ENCODE data around the gene ABHD17A. TPM values are rescaled to one million over a fixed set of nuclear protein-coding genes. Genes with fewer than 3 reads are reported as not detected.
A peak's percentile ranks its signal among the peaks of the same experiment; 100 is the strongest.

ABHD17A gene
- total and polyA plus RNA-seq, 2 of the 8 experiments (the other 6 are each of a cell fraction or from before 2014, with no cell fraction given) = 41.2 to 87.4 TPM

- H3K79me1 ChIP-seq (ENCODE audit: low read depth, low read length) = peaks cover 22% of the 10 kb centered on the region
- no peak overlapping the region for H2BK5ac ChIP-seq (ENCODE audit: low read depth, low read length)
- FAIRE-seq (no peak), DNase-seq (ENCODE audit: low read depth in 1 of 2, low spot score in 2 of 2) (peak in 1 of 2 experiments; percentile 61)
- no peak overlapping the region for H2BK12ac ChIP-seq (ENCODE audit: low read depth, low read length)
- H2AFZ ChIP-seq (ENCODE audit: low read length) = no peak overlapping the region
- peak overlapping the region; percentile 89 to 90 for H3K4me2 ChIP-seq (ENCODE audit: insufficient read depth in 1 of 2, low read depth in 2 of 2, low read length in 2 of 2)
- H2BK20ac ChIP-seq (ENCODE audit: low read length) = no peak overlapping the region
- H3K9me3 ChIP-seq (ENCODE audit: insufficient read depth in 2 of 2, low read depth in 1 of 2, low read length in 1 of 2) = no peaks in the 10 kb centered on the region
- no peak overlapping the region for H4K5ac ChIP-seq (ENCODE audit: insufficient read length, low read depth, low read length)
- ChIA-PET POLR2A (ENCODE audit: partially characterized antibody) (interaction anchor here (1.1 kb wide), 1 partner anchor 44 kb away, joined by 3 read pairs; no protein-coding TSS in a partner anchor), CTCF (ENCODE audit: partially characterized antibody) (interaction anchor here (1.3 to 1.7 kb wide), 2 partner anchors 17 to 27 kb away, joined by 3 to 5 read pairs; no protein-coding TSS in a partner anchor)
- WGBS, 2 experiments (ENCODE audit: extremely low coverage in 1 of 2, insufficient coverage in 1 of 2, insufficient read length in 1 of 2, insufficient replicate concordance in 2 of 2, low coverage in 1 of 2, low lambda C conversion rate in 2 of 2, missing lambda C conversion rate in 1 of 2) = 40% methylated on average over 18 of the region's 32 CpGs; no CpG with 5 or more reads in 1 of the 2 experiments
- no peak overlapping the region for H2AK5ac ChIP-seq (ENCODE audit: low read depth, low read length)
- H3K23ac ChIP-seq (ENCODE audit: insufficient read length) = no peak overlapping the region
- H2BK120ac ChIP-seq (replicated peaks; ENCODE audit: low read depth, low read length) = no peak overlapping the region
- H3K9ac ChIP-seq (replicated peaks in 1 of 4; ENCODE audit: extremely low read depth in 1 of 4, low read depth in 3 of 4, low read length in 3 of 4) = no peak overlapping the region; a peak in 1 of 7 replicates
- peaks cover 12% of the 10 kb centered on the region; the same call in 1 of the 2 replicates for H3K23me2 ChIP-seq (ENCODE audit: low read depth, low read length)
- H3K27me3 ChIP-seq (replicated peaks in 1 of 4; ENCODE audit: control insufficient read depth in 3 of 4, extremely low read depth in 1 of 4, insufficient read depth in 3 of 4, low read length in 3 of 4) = peaks cover 0 to 15% (median 6%) of the 10 kb centered on the region in 4 experiments; a peak in 5 of 7 replicates
- no peak overlapping the region for H3K4ac ChIP-seq (replicated peaks; ENCODE audit: insufficient read length, low read depth, low read length)
- peaks cover 39 to 49% of the 10 kb centered on the region in 2 experiments for H4K20me1 ChIP-seq (replicated peaks in 1 of 2; ENCODE audit: control insufficient read depth in 1 of 2, insufficient read depth in 2 of 2, low read length in 2 of 2)
- peaks cover 18 to 62% of the 10 kb centered on the region in 2 experiments; a peak in 3 of 4 replicates for H3K79me2 ChIP-seq (ENCODE audit: control insufficient read depth in 1 of 2, insufficient read depth in 2 of 2, low read length in 2 of 2)
- no peak for TF ChIP-seq ATF2 (IDR thresholded peaks at IDR 0.05; ENCODE audit: low read length)
- no peak for TF ChIP-seq SP1 (IDR thresholded peaks at IDR 0.05; ENCODE audit: low read depth, low read length)
- no peak for TF ChIP-seq HDAC2 (IDR thresholded peaks at IDR 0.05; ENCODE audit: borderline replicate concordance in 1 of 2, low read depth in 2 of 2, low read length in 2 of 2)
- TF ChIP-seq SIN3A (conservative IDR thresholded peaks at IDR 0.05 in 1 of 2, IDR thresholded peaks at IDR 0.05 in 1 of 2; ENCODE audit: low read depth in 1 of 2, low read length in 2 of 2) = 0 out of 4 replicates have a peak, but pooled peaks of 1 of the 2 experiments have one; percentile 45
- H3K27ac ChIP-seq (ENCODE audit: low read depth, low read length) = no peak overlapping the region
- H3K18ac ChIP-seq (ENCODE audit: extremely low read depth, low read length) = no peak overlapping the region
- peak overlapping the region in 3 of 4 experiments; percentile 72 to 84 (median 81); a peak in 5 of 8 replicates for H3K4me3 ChIP-seq (ENCODE audit: extremely low read depth in 1 of 4, insufficient read depth in 2 of 4, low read depth in 3 of 4, low read length in 4 of 4)
- no peaks in the 10 kb centered on the region for H3K36me3 ChIP-seq (ENCODE audit: control insufficient read depth in 2 of 4, insufficient read depth in 4 of 4, low read length in 3 of 4)
- H3K56ac ChIP-seq (replicated peaks; ENCODE audit: insufficient read length, low read depth, low read length) = no peak overlapping the region
- no peak overlapping the region for H4K91ac ChIP-seq (replicated peaks; ENCODE audit: insufficient read length, low read length)
- H3K14ac ChIP-seq (ENCODE audit: insufficient read length) = no peak overlapping the region
- no peak overlapping the region for H2BK15ac ChIP-seq (ENCODE audit: low read length)
- H3K4me1 ChIP-seq (replicated peaks in 1 of 4; ENCODE audit: control insufficient read depth in 3 of 4, insufficient read depth in 4 of 4, low read length in 3 of 4) = peaks cover 0 to 59% (median 48%) of the 10 kb centered on the region in 4 experiments; a peak in 6 of 7 replicates
- H4K8ac ChIP-seq (ENCODE audit: extremely low read depth, insufficient read depth, low read length) = no peak overlapping the region; the same call in 1 of the 2 replicates
Observed at GRCh38 chr19:1860042-1860775, 25.1 kb downstream of the ABHD17A start.
